K562 (cell line): ENCODE measurements around the gene KCNC3. TPM values are rescaled to one million over a fixed set of nuclear protein-coding genes. Genes with fewer than 3 reads are reported as not detected.
A peak's percentile ranks its signal among the peaks of the same experiment; 100 is the strongest.

Source experiments
- FIP1L1 ChIP-seq: fragments of 200-400 bp; formaldehyde crosslinking; IDR thresholded peaks from 2 replicates; pipeline ENCODE4 v1.6.1; 2018; ENCODE audit warnings: mild to moderate bottlenecking, low read depth, low read length; ENCODE audit not compliant: poor library complexity, severe bottlenecking
- FOXA3 ChIP-seq, 2 experiments: fragments of 450-650 bp in 1 of 2; sonication (generic) in 1 of 2; formaldehyde crosslinking; IDR thresholded peaks in 1 of 2; conservative IDR thresholded peaks in 1 of 2; 2 replicates each; pipeline versions ENCODE4 v1.4.0 to v1.8.0; 2020 to 2022; ENCODE audit warnings: mild to moderate bottlenecking in 2 of 2, missing genetic modification reagents in 1 of 2
- KLF13 ChIP-seq: fragments of 450-650 bp; IDR thresholded peaks from 2 replicates; pipeline ENCODE4 v1.6.1; 2016; ENCODE audit warnings: missing genetic modification characterization, low read depth, mild to moderate bottlenecking, missing compliant biosample characterization, moderate library complexity, borderline replicate concordance
- MAX ChIP-seq: sonication (generic); formaldehyde crosslinking; IDR thresholded peaks from 2 replicates; pipeline ENCODE4 v1.9.0; 2022; ENCODE audit warnings: mild to moderate bottlenecking, missing genetic modification reagents
- MGA ChIP-seq: fragments of 450-650 bp; IDR thresholded peaks from 2 replicates; pipeline ENCODE4 v1.6.1; 2016; ENCODE audit warnings: mild to moderate bottlenecking, moderate library complexity
- NBN ChIP-seq: fragments of 450-650 bp; IDR thresholded peaks from 2 replicates; pipeline ENCODE4 v1.6.1; 2016; ENCODE audit warnings: low read depth, mild to moderate bottlenecking
- NR2C1 ChIP-seq, 2 experiments: fragments of 450-650 bp; IDR thresholded peaks; 2 replicates each; pipeline ENCODE4 v1.6.1; 2017; ENCODE audit warnings: mild to moderate bottlenecking in 2 of 2, antibody characterized with exemption in 1 of 2, inconsistent platforms in 1 of 2, missing compliant biosample characterization in 1 of 2, missing genetic modification characterization in 1 of 2
- TBP ChIP-seq: optimal IDR thresholded peaks from 2 replicates; pipeline ENCODE3; 2011; ENCODE audit warnings: low read depth, low read length, improper control_type of control experiment
- TOE1 ChIP-seq, 2 experiments: fragments of 450-650 bp in 1 of 2; sonication (generic) in 1 of 2; formaldehyde crosslinking in 1 of 2; IDR thresholded peaks; 2 replicates each; pipeline versions ENCODE4 v1.7.1 to v1.8.0; 2016 to 2022; ENCODE audit warnings: borderline replicate concordance in 2 of 2, mild to moderate bottlenecking in 2 of 2, antibody characterized with exemption in 1 of 2, inconsistent platforms in 1 of 2, low read depth in 1 of 2, missing genetic modification reagents in 1 of 2, moderate library complexity in 1 of 2
- polyA plus RNA-seq, 8 experiments: library from polyadenylated mRNA; depleted of rRNA in 4 of 8; stranded (reverse) in 5 of 8; unstranded in 3 of 8; fragments of >200 nt; fragmentation: Nextera tagmentation in 2 of 8; fragmentation: Illumina TruSeq in 1 of 8; extraction: Ambion mirVana in 2 of 8; extraction: Trizol in 1 of 8; gene quantifications; 2 replicates each; pipeline versions ENCODE4 v1.2.1 to v1.2.3, GENCODE V29; 2011 to 2014; ENCODE audit warnings: inconsistent platforms in 1 of 8, missing spikeins in 1 of 8
- total RNA-seq, 7 experiments: library from RNA; depleted of rRNA in 6 of 7; stranded (reverse); fragments of >200 nt in 6 of 7; fragmentation: Illumina TruSeq in 2 of 7; extraction: Trizol in 2 of 7; gene quantifications; 2 replicates each; pipeline versions ENCODE4 v1.2.1 to v1.2.3, GENCODE V29; 2011 to 2021; ENCODE audit warnings: low replicate concordance in 1 of 7

The KCNC3 gene
- total and polyA plus RNA-seq, 9 of the 15 experiments (the other 6 are each of a cell fraction or from before 2014, with no cell fraction given): 0.03 to 26.2 (median 2.0) TPM

GRCh38 chr19:50358483-50359327, 29.5 kb upstream of the KCNC3 start (continued):
- TF ChIP-seq MGA: peak; percentile 91
- TF ChIP-seq FOXA3 (CRISPR knock-in tag; conservative IDR thresholded peaks at IDR 0.05 in 1 of 2, IDR thresholded peaks at IDR 0.05 in 1 of 2): no peak
- TF ChIP-seq FIP1L1: peak; percentile 72
- peak; percentile 59 for TF ChIP-seq TOE1 (IDR thresholded peaks at IDR 0.05; ENCODE audit: borderline replicate concordance)
- no peak; the same call in 1 of the 2 replicates for TF ChIP-seq TOE1 (CRISPR knock-in tag; IDR thresholded peaks at IDR 0.05; ENCODE audit: borderline replicate concordance, low read depth)
- TF ChIP-seq NBN: peak; percentile 100
- peak; percentile 42; the same call in 1 of the 2 replicates for TF ChIP-seq MAX (CRISPR knock-in tag)
- no peak for TF ChIP-seq KLF13 (tag)
- TF ChIP-seq TBP: peak; percentile 34
- TF ChIP-seq NR2C1 (IDR thresholded peaks at IDR 0.05): no peak
- peak; percentile 52; the same call in 1 of the 2 replicates for TF ChIP-seq NR2C1 (tag; IDR thresholded peaks at IDR 0.05)
